ENCODE results near the gene CAPN13.

CAPN13 gene, protein sequence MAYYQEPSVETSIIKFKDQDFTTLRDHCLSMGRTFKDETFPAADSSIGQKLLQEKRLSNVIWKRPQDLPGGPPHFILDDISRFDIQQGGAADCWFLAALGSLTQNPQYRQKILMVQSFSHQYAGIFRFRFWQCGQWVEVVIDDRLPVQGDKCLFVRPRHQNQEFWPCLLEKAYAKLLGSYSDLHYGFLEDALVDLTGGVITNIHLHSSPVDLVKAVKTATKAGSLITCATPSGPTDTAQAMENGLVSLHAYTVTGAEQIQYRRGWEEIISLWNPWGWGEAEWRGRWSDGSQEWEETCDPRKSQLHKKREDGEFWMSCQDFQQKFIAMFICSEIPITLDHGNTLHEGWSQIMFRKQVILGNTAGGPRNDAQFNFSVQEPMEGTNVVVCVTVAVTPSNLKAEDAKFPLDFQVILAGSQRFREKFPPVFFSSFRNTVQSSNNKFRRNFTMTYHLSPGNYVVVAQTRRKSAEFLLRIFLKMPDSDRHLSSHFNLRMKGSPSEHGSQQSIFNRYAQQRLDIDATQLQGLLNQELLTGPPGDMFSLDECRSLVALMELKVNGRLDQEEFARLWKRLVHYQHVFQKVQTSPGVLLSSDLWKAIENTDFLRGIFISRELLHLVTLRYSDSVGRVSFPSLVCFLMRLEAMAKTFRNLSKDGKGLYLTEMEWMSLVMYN

GRCh38 chr2:30807249-30807648, at the start of gene CAPN13:
CAPN13 (minus strand) TSS chr2:30807446; CDS start chr2:30787325, 20,121 bp downstream.
- DNase-seq (ENCODE audit: low read depth) = no peak

DNA sequence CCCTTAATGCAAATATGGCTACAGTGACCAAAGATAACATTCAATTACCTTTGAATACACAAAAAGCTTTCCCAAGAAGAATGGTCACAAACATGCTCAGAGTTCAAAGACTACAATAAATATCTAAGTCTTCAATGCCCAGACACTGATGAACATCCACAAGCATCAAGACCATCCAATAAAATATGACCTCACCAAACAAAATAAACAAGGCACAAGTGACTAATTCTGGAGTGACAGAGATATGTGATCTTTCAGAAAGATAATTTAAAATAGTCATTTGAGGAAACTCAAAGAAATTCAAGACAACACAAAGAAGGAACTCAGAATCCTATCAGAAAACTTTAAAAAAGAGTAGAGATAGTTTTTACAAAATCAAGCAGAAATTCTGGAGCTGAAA, 40.6 kb upstream of the CAPN13 start:
- no peak for DNase-seq (ENCODE audit: low read depth)

- no peak for DNase-seq (ENCODE audit: low read depth)
Observed at GRCh38 chr2:30847329-30847728, 40.1 kb upstream of the CAPN13 start.

DNA sequence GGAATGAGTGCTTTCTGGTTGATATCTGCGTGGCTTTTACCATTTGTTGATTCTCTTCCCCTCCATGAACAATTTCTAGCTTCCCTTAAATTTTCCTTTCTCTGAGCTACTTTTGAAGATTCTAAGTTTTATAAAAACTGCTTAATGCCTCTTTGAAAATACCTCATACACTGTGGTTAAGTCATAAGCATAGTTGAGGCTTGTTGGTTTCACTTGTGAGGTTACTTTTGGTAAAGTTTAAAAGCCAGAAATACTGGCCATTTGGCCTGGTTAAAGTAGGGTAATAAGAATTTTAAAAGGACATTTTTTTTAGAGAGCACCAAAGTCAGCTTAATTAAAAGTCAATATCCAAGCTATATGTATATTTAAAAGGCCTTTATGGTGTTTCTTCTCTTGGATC, 21.3 kb upstream of the CAPN13 start:
- no peak for DNase-seq (ENCODE audit: low read depth)

GRCh38 chr2:30826916-30827315, 19.7 kb upstream of the CAPN13 start:
- DNase-seq (ENCODE audit: low read depth) = no peak

DNA sequence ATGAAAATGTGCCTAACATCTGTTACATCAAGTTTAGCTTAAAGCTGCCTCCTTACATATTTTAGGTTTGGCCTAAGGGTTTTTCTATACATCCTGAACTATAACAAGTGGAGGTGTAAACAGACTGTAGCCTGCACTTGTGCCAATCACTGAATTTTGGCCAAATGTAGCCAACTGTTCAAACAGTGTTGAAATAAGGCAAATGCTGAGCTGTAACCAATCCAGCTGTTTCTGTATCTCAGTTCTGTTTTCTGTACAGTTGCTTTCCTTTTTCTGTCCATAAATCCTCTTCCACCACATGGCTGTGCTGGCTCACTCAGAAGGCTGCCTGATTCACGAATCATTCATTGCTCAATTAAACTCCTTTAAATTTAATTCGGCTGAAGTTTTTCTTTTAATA, 19.2 kb upstream of the CAPN13 start:
- no peak for DNase-seq (ENCODE audit: low read depth)

- DNase-seq (ENCODE audit: low read depth) = no peak
Observed at GRCh38 chr2:30823452-30823851, 16.2 kb upstream of the CAPN13 start.

GRCh38 chr2:30821960-30822359, 14.7 kb upstream of the CAPN13 start:
- DNase-seq (ENCODE audit: low read depth) = no peak

GRCh38 chr2:30820381-30821055, 13.3 kb upstream of the CAPN13 start:
- no peak for DNase-seq (ENCODE audit: low read depth)

DNA sequence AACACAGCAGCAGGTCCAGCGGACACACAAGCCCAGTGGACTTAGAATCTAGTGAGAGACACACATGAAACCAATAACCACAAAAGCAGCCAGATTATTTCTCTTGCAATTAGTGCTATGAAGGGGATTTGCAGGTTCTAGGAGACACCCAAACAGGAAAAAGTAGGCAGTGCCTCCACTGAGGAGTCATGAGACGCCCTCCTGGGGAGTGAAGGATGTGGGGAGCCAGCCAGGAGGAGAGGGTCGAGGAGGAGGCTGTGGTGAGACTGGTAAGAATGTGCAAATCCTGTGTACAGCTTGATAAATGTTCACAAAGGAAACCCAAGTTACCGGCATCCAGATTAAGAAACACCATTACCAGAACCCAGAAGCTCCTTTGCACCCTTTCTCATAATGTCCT, 2.7 kb upstream of the CAPN13 start:
- no peak for DNase-seq (ENCODE audit: low read depth)

- DNase-seq (ENCODE audit: low read depth) = no peak
Observed at GRCh38 chr2:30808695-30809094, 1.4 kb upstream of the CAPN13 start.

DNA sequence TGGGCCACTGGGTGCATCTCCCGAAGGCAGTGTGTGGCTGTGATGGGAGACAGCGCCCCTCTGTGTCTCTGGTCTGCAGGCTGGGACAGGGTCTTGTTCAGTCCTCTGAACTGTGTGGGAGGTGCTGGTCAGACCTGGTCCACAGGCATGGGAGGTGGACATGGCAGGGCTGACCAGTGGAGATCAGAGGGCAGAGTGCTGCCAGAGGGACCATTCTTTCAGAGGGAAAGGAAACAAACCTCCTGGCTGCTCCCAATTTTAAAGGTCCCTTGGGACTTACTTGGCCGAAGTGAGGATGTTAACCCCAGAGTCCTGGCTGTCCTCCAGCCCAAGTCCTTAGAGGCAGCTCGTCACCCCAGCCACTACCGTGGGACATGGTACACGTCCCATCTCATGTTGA, 4.0 kb downstream of the CAPN13 start:
- DNase-seq (ENCODE audit: low read depth) = no peak

GRCh38 chr2:30802611-30803010, 4.6 kb downstream of the CAPN13 start:
- DNase-seq (ENCODE audit: low read depth) = no peak

GRCh38 chr2:30801821-30802455, 5.3 kb downstream of the CAPN13 start:
- DNase-seq (ENCODE audit: low read depth) = no peak

DNA sequence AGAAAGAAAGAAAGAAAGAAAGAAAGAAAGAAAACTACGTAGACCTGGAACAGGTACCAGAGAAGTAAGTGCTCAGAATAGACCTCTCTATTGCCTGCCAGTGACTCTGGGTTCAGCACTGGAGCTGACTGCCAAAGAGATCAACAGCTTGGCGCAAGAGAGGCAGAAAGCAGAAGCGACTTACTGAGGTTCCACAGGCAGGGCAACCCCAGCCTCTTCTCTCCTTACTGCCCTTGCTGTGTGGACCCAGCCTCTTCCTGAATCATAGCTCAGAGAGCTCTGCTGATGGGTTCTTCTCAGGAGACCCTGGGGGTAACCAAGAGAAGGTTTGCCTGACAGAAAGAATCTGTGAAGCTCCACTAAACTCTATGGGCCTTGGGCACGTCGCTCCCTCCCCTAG, 7.1 kb downstream of the CAPN13 start:
- DNase-seq (ENCODE audit: low read depth) = no peak

- no peak for DNase-seq (ENCODE audit: low read depth)
Observed at GRCh38 chr2:30799366-30799765, 7.9 kb downstream of the CAPN13 start.

GRCh38 chr2:30798536-30798991, 8.7 kb downstream of the CAPN13 start:
- no peak for DNase-seq (ENCODE audit: low read depth)

DNA sequence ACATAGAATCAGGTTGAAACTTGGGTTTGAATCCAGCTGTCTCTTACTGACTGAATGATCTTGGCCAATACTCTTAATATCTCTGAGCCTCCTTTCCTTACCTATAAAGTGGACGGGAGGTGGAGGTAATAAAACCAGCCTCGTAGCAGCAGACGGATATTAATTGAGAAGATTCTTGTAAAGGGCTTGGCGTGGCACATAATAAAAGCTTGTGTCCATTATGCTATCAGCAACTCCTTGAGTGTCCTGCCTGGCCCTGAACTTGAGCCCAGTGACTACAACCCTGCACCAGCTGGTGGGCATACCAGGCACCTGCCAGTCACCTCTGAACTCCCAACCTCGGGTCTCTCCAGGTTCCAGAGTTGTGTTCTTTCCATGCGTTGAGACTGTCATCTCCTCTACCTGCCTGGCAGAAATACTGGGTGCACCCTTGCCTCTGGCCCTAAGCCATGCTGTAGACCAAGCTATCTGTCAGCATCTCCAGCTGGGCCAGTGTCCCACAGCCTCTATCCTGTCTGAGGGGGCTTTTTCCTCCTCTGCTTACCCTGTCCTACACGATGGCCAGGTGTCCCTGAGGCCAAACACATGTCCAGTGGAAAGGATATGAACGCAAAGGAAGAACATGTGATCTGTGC, 9.7 kb downstream of the CAPN13 start:
- no peak for DNase-seq (ENCODE audit: low read depth)

DNA sequence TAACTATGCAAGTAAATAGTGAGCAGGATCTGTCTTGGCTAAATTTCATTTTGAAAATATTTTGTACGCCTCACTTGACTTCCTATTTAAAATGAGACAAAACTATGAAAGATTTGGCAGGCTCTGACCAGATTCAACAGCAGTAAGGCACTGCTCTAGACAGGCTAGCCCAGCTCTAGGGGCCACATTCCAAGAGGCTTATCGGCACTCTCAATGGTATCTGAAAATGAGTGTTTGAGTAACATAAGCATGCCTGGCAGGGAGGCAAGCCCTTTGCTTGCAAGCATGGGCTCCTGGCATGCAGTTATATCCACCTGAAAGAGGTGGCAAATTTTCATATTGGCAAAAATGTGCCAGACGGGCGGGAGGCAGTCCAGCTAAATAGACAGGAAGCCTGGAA, 10.5 kb downstream of the CAPN13 start:
- no peak for DNase-seq (ENCODE audit: low read depth)

GRCh38 chr2:30792521-30792920, 14.7 kb downstream of the CAPN13 start:
- DNase-seq (ENCODE audit: low read depth) = no peak

GRCh38 chr2:30790879-30791278, 16.4 kb downstream of the CAPN13 start:
- no peak for DNase-seq (ENCODE audit: low read depth)

- DNase-seq (ENCODE audit: low read depth) = no peak
Observed at GRCh38 chr2:30789670-30790210, 17.5 kb downstream of the CAPN13 start.
